HT-29 (cell line): ENCODE results near the gene GLB1L. TPM values are rescaled to one million over a fixed set of nuclear protein-coding genes. Genes with fewer than 3 reads are reported as not detected.
"Not testable (repeated sequence)": the region's sequence is repeated elsewhere in the genome, so short reads cannot be mapped to it uniquely, and the experiment has no call there.

Experiments
- DNase-seq: peaks from one replicate; pipeline ENCODE4 v3.0.0-alpha.2; 2015; ENCODE audit warnings: low spot score
- total RNA-seq: library from RNA; depleted of rRNA; stranded (reverse); fragments of >200 nt; shearing (Covaris generic); gene quantifications from 2 replicates; pipeline ENCODE4 v1.2.3, GENCODE V29; 2014

GLB1L gene
- total RNA-seq, 1 experiment from 2014 or later: 10.0 TPM

DNA sequence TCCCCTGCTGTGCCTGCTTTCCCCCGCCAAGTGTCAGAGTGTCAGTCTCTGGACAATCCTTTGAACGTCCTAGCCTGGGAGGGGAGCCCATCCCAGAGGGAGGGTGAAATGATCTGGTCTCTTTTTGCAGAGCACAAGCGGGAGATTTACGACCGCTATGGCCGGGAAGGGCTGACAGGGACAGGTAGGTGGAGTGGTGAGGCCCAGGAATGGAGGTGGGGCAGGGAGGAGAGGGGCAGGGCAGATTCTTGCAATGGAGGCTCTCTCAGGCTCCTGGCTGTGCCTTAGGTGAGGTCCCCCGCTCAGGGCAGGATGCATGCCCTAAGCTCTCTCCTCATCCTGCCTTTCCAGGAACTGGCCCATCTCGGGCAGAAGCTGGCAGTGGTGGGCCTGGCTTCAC, 36.3 kb upstream of the GLB1L start:
- DNase-seq: peak; percentile 27

DNA sequence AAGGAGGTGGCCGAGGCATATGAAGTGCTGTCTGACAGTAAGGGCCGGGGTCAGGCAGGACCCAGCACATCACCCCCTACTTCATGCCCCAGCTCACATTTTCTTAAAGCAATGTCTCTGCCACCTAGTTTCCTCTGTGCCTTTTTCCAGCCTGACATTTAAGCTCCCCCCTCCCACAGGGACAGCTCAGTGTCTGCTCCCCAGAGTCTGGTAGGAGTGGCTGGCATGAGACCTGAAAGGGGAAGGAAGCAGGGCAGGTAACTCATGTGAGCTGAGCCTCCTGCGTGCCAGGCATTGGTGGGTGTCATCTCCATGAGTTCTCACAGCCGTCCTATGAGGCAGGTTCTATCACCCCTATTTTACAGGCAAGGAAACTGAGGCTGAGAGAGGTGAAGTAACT, 35.4 kb upstream of the GLB1L start:
- DNase-seq: no peak

DNA sequence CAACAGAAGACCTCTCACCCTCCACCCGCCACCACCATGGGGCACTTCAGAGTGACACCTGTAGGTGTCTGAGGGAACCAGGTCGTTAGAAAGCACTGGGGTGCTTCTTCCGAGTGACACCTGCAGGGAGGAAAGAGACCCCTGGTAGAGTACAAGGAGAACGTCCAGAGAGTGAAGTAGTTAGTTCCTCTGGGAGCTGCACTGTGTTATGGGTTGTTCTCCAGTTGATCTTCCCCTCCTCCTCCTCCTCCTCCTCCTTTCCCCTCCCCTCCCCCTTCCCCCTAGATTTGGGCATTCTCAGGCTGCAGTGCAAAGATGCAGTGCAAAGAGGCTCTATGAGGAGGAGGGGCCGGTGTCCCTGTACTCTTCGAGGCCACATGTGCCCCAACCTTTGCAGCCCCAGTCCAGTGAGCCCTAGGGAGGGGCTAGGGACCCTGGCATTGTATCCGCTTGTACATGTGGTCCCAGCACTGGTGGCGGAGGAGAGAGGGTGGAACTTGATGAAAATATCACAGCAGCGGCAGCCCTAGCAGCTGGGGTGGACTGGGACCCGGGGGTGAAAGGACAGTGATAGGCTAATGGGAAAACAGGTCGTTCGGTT, 34.8 kb upstream of the GLB1L start:
- DNase-seq: no peak

DNA sequence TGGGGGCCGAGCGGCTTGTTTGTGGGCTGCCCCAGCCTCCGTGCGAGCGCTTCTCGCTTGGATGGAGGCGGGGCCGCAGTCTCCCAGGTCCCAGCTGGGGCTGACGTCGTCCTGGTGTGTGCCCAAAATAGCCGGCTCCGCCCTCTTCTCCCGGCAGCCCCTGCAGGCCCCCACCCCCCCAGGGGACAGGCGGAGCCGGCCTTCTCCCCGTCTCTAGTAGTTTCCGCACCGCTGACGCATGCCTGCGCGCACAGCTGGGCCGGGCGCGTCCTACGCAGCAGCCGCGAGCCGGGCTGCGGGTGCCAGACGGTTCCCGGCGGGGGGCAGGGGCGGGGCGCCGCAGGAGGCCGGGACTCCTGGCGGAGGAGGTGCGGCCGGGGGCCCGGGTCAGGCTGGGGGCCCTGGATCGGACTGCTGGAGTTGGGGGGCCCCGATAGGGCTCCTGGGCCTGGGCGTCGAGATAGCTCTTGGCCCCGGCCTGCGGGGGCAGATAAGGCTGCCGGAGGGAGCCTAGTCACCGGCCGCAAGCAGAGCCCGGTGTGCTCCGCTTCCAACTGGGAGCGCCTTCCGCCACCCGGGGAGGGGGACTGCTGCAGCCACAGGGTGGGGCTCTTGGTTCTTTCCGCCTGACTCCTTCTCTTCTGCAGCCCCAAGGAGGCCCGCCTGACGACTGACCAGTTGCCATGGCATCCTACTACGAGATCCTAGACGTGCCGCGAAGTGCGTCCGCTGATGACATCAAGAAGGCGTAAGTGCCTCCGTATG, 34.1 kb upstream of the GLB1L start, which contains the start of gene DNAJB2:
Gene DNAJB2 (plus strand): TSS at position 216 of the 765 bp plus-strand sequence. CDS start 468 bp downstream, at position 684.
- peak; percentile 95 for DNase-seq

DNA sequence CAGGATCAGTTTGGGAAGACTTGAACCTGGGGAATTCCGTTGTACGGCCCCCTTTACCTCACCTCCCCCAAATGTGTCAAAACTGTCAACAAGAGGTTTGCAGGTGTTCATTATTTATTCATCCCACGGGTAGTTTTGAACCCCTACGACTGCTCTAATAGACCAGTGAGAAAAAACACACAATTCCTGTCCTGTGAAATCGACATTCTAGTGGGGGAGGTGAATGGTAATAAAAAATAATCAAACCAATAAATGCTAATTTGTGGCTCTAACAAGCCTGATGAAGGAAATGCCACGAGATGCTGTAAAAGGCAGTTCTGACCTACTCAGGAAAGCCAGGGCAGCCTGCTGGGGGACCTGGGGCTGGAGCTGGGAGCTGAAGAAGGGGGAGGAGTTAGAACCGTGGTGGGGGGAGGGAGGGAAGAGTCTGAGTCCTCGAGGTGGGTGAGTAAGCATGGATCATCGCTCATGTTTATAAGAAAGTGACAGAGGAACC, 33.5 kb upstream of the GLB1L start:
- DNase-seq: no peak

DNA sequence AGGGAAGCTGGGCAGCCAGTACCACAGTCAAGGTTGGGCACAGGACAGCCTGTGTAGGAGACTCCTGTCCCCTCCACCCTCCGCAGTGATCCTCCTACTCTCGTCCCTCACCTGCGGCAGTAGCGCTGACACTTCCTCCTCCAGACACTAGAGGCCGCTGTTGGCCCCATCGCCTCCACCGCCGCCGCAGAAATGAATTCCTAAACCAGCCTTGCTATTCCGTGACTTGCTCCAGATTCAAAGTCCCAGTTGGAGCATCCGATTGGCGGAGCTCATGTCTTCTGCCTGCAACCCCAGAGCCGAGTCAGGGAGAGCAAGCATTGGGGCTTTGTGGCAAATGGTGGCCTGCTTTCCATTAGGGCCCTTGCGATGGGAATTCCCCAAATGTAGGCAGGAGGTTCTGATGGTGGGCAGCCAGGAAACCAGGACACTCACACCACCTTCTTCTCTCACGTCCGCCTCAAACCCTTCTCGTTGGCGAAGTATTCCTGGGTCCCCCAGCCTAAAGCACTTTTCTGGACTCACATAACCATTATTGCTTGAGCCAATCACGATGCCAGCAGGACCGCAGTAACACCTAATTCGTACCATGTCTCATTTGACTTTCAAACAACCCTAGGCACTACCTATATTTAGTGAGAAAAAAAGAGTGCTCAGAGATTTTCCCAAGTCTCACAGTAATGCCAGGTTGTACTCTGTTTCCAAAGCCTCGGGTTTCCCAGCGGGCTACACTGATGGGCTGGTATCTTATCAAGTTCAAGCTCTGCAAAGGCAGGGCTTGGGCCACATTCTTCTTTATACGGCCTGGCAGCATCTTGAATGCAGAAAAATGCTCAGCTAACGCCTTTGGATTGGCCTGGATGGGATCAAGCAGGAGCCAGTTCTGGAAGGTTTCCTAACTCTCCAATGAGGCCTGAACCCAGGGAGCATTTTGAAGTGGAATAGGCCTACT, 32.7 kb upstream of the GLB1L start:
- DNase-seq: peak; percentile 86

DNA sequence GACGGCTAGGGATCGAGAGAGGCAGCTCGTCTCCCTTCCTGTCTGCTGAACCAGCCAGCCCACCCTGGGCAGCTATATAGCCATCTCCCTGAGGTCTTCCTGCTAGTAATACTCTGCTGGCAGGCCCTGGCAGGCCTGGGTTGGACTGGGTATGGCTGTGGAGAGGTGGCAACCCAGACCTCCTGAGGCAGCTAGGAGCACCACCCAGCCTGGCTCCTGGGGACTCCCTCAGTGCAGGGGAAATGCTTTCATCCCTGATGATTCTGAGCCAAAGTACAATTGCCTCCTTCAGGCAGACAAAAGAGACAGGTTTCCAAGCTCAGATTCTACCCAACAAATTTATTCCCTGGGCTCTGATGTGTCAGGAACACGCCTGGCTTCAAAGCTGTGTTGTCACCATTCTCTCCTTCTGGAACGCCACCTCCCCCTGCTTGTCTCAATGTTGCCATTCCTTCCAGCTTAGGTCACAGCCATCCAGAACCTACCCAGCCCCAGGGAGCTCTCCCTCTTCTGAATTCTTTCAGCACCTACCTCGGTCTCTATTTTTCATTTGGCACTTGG, 29.2 kb upstream of the GLB1L start:
- no peak for DNase-seq

DNA sequence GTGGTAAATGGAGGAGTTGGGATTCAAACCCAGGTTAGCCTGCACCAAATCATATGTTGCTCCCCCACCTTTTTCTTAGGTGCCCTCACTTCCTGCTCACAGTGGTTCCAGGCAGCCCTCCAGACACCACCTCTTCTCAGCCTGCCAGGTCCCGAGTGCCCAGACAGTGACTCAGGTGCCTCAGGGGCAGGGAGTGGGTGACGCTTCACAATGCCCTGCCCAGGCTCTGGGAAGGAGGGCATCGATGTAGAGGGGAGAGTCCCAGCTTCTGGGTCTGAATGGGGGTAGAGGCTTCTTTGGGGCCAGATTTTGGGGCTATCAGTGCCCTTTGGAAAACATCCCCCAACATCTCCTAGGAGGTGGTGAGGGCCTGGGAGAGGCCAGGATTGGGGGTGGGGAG, 28.7 kb upstream of the GLB1L start:
- DNase-seq: no peak

DNA sequence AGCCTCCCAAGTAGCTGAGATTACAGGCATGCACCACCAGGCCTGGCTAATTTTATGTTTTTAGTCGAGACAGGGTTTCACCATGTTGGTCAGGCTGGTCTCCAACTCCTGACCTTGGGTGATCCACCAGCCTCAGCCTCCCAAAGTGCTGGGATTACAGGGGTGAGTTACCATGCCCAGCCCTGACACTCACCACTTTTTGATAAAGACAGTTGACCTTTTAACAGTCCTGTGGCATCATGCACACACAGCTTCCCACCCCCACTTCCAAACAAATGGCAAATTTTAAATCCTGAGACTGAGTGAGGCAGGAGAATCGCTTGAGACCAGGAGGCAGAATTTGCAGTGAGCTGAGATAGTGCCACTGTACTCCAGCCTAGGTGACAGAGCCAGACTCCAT, 27.8 kb upstream of the GLB1L start:
- DNase-seq: no peak

DNA sequence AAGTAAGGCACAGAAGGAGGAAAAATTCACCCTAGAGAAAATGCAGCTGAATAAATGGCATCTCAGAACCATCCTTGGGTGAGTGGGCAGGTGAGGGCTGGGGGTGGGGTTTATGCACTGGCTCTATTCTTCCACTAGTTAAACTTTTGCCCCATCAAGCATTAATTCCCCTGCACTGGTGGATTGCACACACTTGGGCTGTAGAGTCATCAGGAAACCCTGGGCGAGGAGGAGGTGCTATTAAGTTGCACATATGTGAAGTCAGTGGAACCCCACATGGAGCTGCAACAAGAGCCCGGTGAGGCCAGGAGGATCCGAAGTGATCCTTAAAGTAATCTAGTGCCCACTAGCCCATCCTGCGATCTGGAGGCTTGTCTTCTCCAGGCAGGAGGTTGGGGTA, 27.1 kb upstream of the GLB1L start:
- no peak for DNase-seq

DNA sequence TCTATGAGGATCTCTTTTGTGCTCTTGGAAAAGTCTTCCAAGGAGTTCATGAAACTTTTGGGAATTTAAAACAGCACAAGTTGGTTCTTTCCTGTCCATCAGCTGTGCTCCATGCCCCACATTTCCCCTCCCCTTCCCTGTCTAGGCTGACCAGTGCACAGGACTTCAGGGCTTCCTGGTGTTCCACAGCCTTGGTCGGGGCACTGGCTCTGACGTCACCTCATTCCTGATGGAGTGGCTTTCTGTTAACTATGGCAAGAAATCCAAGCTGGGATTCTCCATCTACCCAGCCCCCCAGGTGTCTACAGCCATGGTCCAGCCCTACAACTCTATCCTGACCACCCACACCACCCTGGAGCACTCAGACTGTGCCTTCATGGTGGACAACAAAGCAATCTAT, 25.8 kb upstream of the GLB1L start:
- DNase-seq: no peak

DNA sequence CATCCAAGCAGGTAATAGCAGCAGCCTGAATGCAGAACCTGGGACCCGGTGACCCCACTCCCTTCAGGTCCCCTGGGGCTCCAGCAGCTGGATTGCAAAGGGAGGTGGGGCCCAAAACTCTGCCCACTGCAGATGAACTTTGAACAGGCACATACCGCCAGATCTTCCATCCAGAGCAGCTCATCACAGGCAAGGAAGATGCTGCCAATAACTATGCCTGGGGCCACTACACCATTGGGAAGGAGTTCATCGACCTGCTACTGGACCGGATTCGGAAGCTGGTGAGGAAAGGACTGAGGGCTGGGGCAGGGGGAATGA, 24.8 kb upstream of the GLB1L start:
- DNase-seq: no peak

DNA sequence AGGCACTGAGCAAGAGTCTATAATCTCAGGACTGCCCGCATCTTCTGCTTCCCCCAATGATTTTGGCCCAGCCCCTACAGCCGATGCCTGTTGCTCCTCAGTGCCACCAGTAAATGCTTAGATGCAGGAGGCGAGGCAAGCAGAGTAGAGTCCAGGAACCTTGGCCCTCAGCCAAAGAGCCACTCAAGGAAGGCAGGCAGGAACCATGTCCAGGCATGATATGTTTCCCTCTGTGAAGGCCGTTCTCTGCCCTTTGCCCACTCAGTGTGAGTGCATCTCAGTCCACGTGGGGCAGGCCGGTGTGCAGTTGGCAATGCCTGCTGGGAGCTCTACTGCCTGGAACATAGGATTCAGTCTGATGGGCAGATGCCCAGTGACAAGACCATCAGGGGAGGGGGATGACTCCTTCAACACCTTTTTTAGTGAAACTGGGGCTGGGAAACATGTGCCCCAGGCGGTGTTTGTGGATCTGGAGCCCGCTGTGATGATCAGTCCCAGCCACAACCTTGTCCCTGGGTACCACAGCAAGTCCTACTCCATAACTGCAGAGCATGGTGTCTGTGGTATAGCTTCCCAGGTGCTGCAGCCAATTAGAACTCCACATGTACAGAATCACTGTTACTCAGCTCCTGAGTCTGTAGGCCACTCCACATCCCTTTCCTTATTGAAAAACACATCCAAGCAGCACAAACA, 24.3 kb upstream of the GLB1L start:
- peak; percentile 52 for DNase-seq

DNA sequence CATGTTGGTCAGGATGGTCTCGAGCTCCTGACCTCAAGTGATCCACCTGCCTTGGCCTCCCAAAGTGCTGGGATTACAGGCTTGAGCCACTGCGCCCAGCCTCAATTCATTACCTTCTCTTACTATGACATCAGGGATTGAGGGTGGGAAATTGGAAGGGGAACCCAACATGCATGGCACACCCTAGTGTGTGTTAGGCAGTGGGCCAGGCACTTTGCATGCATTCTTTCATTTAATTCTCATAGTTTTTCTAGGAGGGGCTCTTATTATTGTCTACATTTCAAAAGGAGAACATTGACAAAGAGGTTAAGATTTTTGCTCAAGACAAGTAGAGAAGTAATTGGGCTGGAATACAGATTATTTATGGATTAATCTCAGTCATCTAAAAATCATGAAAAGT, 23.1 kb upstream of the GLB1L start:
- no peak for DNase-seq

DNA sequence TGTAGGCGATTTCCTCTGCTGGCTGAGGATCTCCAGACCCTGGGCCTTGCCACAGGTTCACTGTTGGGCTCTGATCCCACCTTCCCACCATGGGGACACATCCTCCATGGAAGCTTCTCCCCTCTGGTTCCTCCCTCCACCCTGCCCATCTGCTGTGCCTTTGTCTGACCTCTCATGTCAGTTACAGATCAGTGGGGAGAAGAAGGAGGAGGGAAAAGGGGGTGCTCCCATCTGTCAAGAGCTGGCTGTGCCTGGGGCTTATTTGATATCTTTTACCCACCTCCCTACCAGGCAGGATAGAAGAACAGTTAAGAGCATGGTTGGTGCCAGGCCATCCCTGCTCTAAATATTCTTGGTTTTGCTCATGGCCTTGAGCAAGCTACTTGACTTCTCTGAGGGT, 21.6 kb upstream of the GLB1L start:
- no peak for DNase-seq

DNA sequence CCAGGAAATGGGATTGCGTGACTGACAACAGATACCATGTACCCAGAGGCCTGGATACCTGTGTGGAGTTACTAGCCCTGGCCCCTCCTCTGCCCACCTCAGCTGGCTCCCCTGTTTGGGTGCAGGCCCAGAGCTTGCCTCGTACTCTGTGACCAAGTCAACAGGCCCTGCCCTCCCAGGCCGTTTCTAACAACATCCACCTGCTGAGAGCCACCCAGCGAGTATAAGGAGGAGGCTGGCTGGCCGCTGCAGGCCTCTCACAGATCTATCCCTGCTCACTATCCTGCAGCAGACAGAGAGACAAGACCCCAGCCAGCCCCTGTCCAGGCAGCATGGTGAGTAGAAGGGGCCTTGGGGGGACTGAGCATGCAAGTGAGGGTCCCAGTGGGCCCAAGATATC, 21.0 kb upstream of the GLB1L start:
- no peak for DNase-seq

DNA sequence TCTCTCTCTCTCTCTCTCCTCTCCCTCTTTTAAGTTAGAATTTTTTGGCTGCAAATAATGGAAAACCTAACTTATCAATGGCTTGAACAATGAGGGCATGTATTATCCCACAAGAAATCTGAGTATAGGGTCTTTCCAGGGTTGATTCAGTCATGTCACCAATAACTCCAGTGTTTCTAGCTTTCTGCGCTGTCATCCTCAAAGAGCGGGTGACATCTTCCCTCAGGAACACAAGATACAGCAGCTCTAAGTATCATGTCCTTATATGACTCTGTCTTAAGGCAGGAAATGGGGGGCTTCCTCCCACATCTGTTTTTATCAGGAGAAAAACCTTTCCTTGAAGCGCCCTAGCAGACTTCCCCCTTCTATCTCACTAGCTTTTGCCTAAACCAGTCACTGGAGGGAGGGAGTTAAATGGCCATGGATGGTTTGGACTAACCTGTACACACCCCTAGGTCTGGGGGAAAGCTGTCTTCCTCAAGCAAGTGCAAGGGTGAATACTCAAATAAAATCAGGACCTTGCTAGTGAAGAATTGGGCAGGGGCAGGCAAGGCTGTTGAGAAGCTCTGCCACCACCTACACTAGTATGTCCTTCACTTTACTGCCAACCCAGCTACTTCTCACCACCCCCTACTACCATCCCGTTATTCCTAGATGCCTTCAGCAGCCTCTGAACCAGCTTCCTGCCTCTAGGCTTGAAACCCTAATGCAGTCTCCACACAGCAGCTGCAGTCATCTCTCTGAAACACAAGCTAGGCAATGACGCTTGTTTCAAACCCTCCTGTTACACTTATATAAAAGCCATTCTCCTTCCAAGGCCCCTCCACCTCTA, 16.0 kb upstream of the GLB1L start:
- DNase-seq: no peak

DNA sequence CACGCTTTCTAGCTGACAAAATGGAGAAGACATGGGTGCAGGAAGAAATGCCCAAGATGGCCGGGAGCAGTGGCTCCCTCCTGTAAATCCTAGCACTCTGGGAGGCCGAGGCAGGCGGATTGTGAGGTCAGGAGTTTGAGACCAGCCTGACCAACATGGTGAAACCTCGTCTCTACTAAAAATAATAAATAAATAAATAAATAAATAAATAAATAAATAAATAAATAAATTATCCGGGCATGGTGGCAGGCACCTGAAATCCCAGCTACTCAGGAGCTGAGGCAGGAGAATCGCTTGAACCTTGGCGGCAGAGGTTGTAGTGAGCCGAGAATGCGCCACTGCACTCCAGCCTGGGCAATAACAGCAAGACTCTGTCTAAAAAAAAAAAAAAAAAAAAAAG, 13.7 kb upstream of the GLB1L start:
- not testable (repeated sequence) for DNase-seq

DNA sequence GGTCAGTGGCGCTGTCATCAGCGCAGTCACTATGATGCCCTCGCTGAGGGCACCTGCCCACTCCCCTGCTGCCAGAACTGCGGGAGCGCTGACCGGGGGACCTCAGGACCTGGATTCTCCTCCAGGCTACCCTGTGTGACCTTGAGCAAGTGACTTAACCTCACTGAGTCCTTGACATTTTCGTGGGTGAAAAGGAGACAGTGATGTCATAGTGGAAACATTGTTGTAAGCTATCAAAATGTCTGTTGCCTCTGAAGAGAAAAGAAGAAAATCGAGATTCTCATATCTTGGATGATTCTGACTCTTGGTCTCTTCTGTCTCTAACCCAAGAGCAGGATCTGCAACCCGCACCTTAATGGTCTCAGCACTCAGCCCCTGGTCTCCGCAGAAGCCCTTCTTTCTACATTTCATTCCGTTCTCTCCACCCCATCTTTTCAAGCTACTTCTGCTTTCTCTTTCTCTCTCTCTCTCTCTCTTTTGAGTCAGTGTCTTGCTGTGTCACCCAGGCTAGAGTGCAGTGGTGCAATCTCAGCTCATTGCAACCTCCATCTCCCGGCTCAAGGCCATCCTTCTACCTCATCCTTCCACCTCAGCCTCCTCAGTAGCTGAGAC, 9.5 kb upstream of the GLB1L start:
- no peak for DNase-seq
